Neural progenitor cell (in vitro differentiated cells): ENCODE results near the gene CDIP1. TPM values are rescaled to one million over a fixed set of nuclear protein-coding genes. Genes with fewer than 3 reads are reported as not detected.

ENCODE experiments used
- DNase-seq: peaks from one replicate; pipeline ENCODE4 v3.0.0-alpha.2; 2016; ENCODE audit warnings: low spot score
- H2AFZ ChIP-seq: fragments of 200-600 bp; sonication (generic); replicated peaks from 2 replicates; pipeline ENCODE4 v1.6.1; 2016; ENCODE audit warnings: antibody characterized with exemption
- H3F3A ChIP-seq: fragments of 200-600 bp; sonication (generic); 2 replicates; pipeline ENCODE4 v1.6.1; 2016; ENCODE audit warnings: antibody characterized with exemption, low read depth
- H3K27ac ChIP-seq: fragments of 200-600 bp; sonication (generic); 2 replicates; pipeline ENCODE4 v1.5.1; 2016; ENCODE audit warnings: mild to moderate bottlenecking
- H3K27me3 ChIP-seq: fragments of 200-600 bp; sonication (generic); 2 replicates; pipeline ENCODE4 v1.6.1; 2016; ENCODE audit warnings: mild to moderate bottlenecking, moderate library complexity
- H3K36me3 ChIP-seq: fragments of 200-600 bp; sonication (generic); 2 replicates; pipeline ENCODE4 v1.5.1; 2016
- H3K4me1 ChIP-seq: fragments of 200-600 bp; sonication (generic); 2 replicates; pipeline ENCODE4 v1.6.1; 2016; ENCODE audit warnings: mixed run types
- H3K4me2 ChIP-seq: fragments of 200-600 bp; sonication (generic); 2 replicates; pipeline ENCODE4 v1.6.1; 2016
- H3K4me3 ChIP-seq: fragments of 200-600 bp; sonication (generic); 2 replicates; pipeline ENCODE4 v1.5.1; 2016
- H3K79me2 ChIP-seq: fragments of 200-600 bp; sonication (generic); 2 replicates; pipeline ENCODE4 v1.6.1; 2016; ENCODE audit warnings: low read depth
- H3K9ac ChIP-seq: fragments of 200-600 bp; sonication (generic); 2 replicates; pipeline ENCODE4 v1.6.1; 2016
- H3K9me3 ChIP-seq: fragments of 200-600 bp; sonication (generic); 2 replicates; pipeline ENCODE4 v1.5.1; 2016; ENCODE audit warnings: low read depth
- H4K20me1 ChIP-seq: fragments of 200-600 bp; sonication (generic); 2 replicates; pipeline ENCODE4 v1.6.1; 2016; ENCODE audit warnings: low read depth
- H3K27ac Mint-ChIP-seq: 3 replicates; pipeline ENCODE4 v1.8.0; 2021; ENCODE audit warnings: mixed read lengths
- H3K27me3 Mint-ChIP-seq: 2 replicates; pipeline ENCODE4 v1.8.0; 2022; ENCODE audit warnings: low read depth, mild to moderate bottlenecking, inconsistent platforms, moderate library complexity, mixed read lengths; ENCODE audit not compliant: insufficient read depth
- H3K36me3 Mint-ChIP-seq: 3 replicates; pipeline ENCODE4 v1.8.0; 2021; ENCODE audit warnings: mixed read lengths
- H3K4me1 Mint-ChIP-seq: 3 replicates; pipeline ENCODE4 v1.8.0; 2021; ENCODE audit warnings: mixed read lengths
- H3K4me3 Mint-ChIP-seq: 3 replicates; pipeline ENCODE4 v1.8.0; 2021; ENCODE audit warnings: mild to moderate bottlenecking, moderate library complexity, mixed read lengths
- H3K9me3 Mint-ChIP-seq: 3 replicates; pipeline ENCODE4 v1.8.0; 2020; ENCODE audit warnings: mixed read lengths
- CTCF ChIP-seq: fragments of 200-600 bp; sonication (generic); IDR thresholded peaks from 2 replicates; pipeline ENCODE4 v1.5.1; 2017; ENCODE audit warnings: antibody characterized with exemption, mild to moderate bottlenecking
- EZH2 ChIP-seq: fragments of 200-600 bp; sonication (generic); IDR thresholded peaks from 2 replicates; pipeline ENCODE4 v1.6.1; 2017; ENCODE audit warnings: antibody characterized with exemption, mild to moderate bottlenecking, moderate library complexity
- EZH2phosphoT487 ChIP-seq: fragments of 200-600 bp; sonication (generic); IDR thresholded peaks from 2 replicates; pipeline ENCODE4 v1.6.1; 2017; ENCODE audit warnings: antibody characterized with exemption
- total RNA-seq: library from RNA; depleted of rRNA; stranded (reverse); fragments of >200 nt; gene quantifications from 2 replicates; pipeline ENCODE4 v1.2.3, GENCODE V29; 2015; ENCODE audit warnings: low replicate concordance

Gene CDIP1
- total RNA-seq, 1 donor from 2014 or later, result 13.1 TPM

GRCh38 chr16:4515611-4516233, 22.9 kb downstream of the CDIP1 start:
- no peak overlapping the region for H3K27ac ChIP-seq

GRCh38 chr16:4514606-4515005, 24.0 kb downstream of the CDIP1 start:
- H3K9me3 ChIP-seq, result no peaks in the 10 kb centered on the region
- H3K4me3 Mint-ChIP-seq, result no peak overlapping the region
- H3K27me3 ChIP-seq, result no peaks in the 10 kb centered on the region
- TF ChIP-seq CTCF (no peak), EZH2 (no peak), EZH2phosphoT487 (no peak)
- no peak for DNase-seq
- H2AFZ ChIP-seq, result no peak overlapping the region
- no peak overlapping the region for H3K4me3 ChIP-seq
- H3K4me2 ChIP-seq, result no peak overlapping the region
- H3K27me3 Mint-ChIP-seq, result peaks cover 2% of the 10 kb centered on the region
- no peaks in the 10 kb centered on the region for H3K9me3 Mint-ChIP-seq
- H3K36me3 ChIP-seq, result no peaks in the 10 kb centered on the region
- H3K4me1 Mint-ChIP-seq, result peaks cover 11% of the 10 kb centered on the region
- H3K79me2 ChIP-seq, result peaks cover 24% of the 10 kb centered on the region
- peaks cover 9% of the 10 kb centered on the region for H3K36me3 Mint-ChIP-seq
- H3K27ac Mint-ChIP-seq, result peak overlapping the region; percentile 60
- peaks cover 27% of the 10 kb centered on the region for H4K20me1 ChIP-seq
- peaks cover 17% of the 10 kb centered on the region for H3F3A ChIP-seq
- H3K4me1 ChIP-seq, result no peaks in the 10 kb centered on the region
- no peak overlapping the region for H3K27ac ChIP-seq
- H3K9ac ChIP-seq, result peak overlapping the region; percentile 37

More at GRCh38 chr16:4515611-4516233, 22.9 kb downstream of the CDIP1 start:
- Histone ChIP-seq H3K4me1 (no peaks in the 10 kb centered on the region), H3K36me3 (no peaks in the 10 kb centered on the region), H4K20me1 (peaks cover 27% of the 10 kb centered on the region), H3F3A (peaks cover 17% of the 10 kb centered on the region), H3K4me2 (no peak overlapping the region), H3K9me3 (no peaks in the 10 kb centered on the region), H3K79me2 (peaks cover 24% of the 10 kb centered on the region), H2AFZ (no peak overlapping the region), H3K4me3 (no peak overlapping the region), H3K9ac (no peak overlapping the region), H3K27me3 (no peaks in the 10 kb centered on the region)
- Mint-ChIP-seq H3K36me3 (peaks cover 7% of the 10 kb centered on the region), H3K4me1 (peaks cover 13% of the 10 kb centered on the region), H3K4me3 (no peak overlapping the region), H3K27ac (no peak overlapping the region), H3K27me3 (no peaks in the 10 kb centered on the region), H3K9me3 (no peaks in the 10 kb centered on the region)
- no peak for TF ChIP-seq EZH2
- TF ChIP-seq CTCF, result no peak
- no peak for TF ChIP-seq EZH2phosphoT487
- DNase-seq, result no peak

- Mint-ChIP-seq H3K27ac (no peak overlapping the region), H3K4me3 (no peak overlapping the region), H3K36me3 (peaks cover 9% of the 10 kb centered on the region), H3K9me3 (no peaks in the 10 kb centered on the region), H3K4me1 (peaks cover 11% of the 10 kb centered on the region), H3K27me3 (peaks cover 2% of the 10 kb centered on the region)
- H3K9me3 ChIP-seq, result no peaks in the 10 kb centered on the region
- H3K36me3 ChIP-seq, result no peaks in the 10 kb centered on the region
- no peak overlapping the region for H3K27ac ChIP-seq
- DNase-seq, result no peak
- peaks cover 27% of the 10 kb centered on the region for H4K20me1 ChIP-seq
- no peaks in the 10 kb centered on the region for H3K27me3 ChIP-seq
- H3F3A ChIP-seq, result peaks cover 17% of the 10 kb centered on the region
- TF ChIP-seq CTCF, result no peak
- TF ChIP-seq EZH2phosphoT487, result no peak
- TF ChIP-seq EZH2, result no peak
- H3K4me2 ChIP-seq, result no peak overlapping the region
- H3K4me3 ChIP-seq, result no peak overlapping the region
- H3K79me2 ChIP-seq, result peaks cover 24% of the 10 kb centered on the region
- H2AFZ ChIP-seq, result no peak overlapping the region
- H3K4me1 ChIP-seq, result no peaks in the 10 kb centered on the region
- peak overlapping the region; percentile 37 for H3K9ac ChIP-seq
Measured at GRCh38 chr16:4513881-4514280, 24.7 kb downstream of the CDIP1 start.
